K562 (cell line): ENCODE measurements around the gene GRIA4.

Experiments
- MXI1 ChIP-seq: IDR thresholded peaks from 2 replicates; pipeline ENCODE4 v1.6.1; 2011; ENCODE audit warnings: low read depth, mild to moderate bottlenecking, improper control_type of control experiment, low read length
- POLR2AphosphoS2 ChIP-seq: IDR thresholded peaks from 2 replicates; pipeline ENCODE4 v1.6.1; 2012; ENCODE audit warnings: low read length, improper control_type of control experiment
- RFX1 ChIP-seq: fragments of 450-650 bp; IDR thresholded peaks from 2 replicates; pipeline ENCODE4 v1.6.1; 2016; ENCODE audit warnings: mild to moderate bottlenecking, moderate library complexity
- SP1 ChIP-seq: sonication (generic); formaldehyde crosslinking; IDR thresholded peaks from 2 replicates; pipeline ENCODE4 v1.8.1; 2022; ENCODE audit warnings: mild to moderate bottlenecking, missing genetic modification reagents
- TGIF2 ChIP-seq: sonication (generic); formaldehyde crosslinking; IDR thresholded peaks from 2 replicates; pipeline ENCODE4 v1.8.1; 2022; ENCODE audit warnings: mild to moderate bottlenecking, missing genetic modification reagents, moderate library complexity
- UBTF ChIP-seq, 2 experiments: IDR thresholded peaks; 2 replicates each; pipeline ENCODE4 v1.6.1; 2012; ENCODE audit warnings: improper control_type of control experiment in 2 of 2, low read depth in 2 of 2, low read length in 2 of 2, borderline replicate concordance in 1 of 2
- ZZZ3 ChIP-seq: fragments of 450-650 bp; IDR thresholded peaks from 2 replicates; pipeline ENCODE4 v1.6.1; 2016; ENCODE audit warnings: antibody characterized with exemption, mild to moderate bottlenecking, moderate library complexity

- no peak for TF ChIP-seq MXI1
- no peak for TF ChIP-seq TGIF2 (CRISPR knock-in tag)
- no peak for TF ChIP-seq ZZZ3
- TF ChIP-seq RFX1 = no peak
- TF ChIP-seq UBTF (IDR thresholded peaks at IDR 0.05; ENCODE audit: borderline replicate concordance in 1 of 2, low read depth in 2 of 2, low read length in 2 of 2) = no peak
- no peak for TF ChIP-seq SP1
- no peak for TF ChIP-seq POLR2AphosphoS2
Measured at GRCh38 chr11:105867742-105868141, 257.9 kb downstream of the GRIA4 start.
